Measurements from ENCODE around the gene IRAK1.

DNA sequence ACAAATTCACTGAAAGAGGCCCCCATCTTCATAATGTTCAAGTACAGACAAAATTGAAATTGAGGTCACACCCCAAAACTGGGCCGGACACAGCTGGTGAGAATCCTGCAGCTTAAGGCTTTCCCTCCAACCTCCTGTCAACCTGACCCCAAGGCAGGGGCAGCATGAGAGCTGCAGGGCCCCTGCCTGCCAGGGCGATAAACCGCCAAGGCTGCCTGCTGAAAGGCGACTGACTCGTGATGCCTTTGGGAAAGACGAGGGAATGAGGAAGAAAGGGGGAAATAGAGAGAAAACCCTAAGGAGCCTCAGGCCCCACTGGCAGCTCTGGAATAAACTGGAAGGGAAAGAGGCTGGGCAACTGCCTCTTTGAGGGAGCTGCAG lies 7.3 kb upstream of the IRAK1 start:
- TF ChIP-seq, protein P1, sequence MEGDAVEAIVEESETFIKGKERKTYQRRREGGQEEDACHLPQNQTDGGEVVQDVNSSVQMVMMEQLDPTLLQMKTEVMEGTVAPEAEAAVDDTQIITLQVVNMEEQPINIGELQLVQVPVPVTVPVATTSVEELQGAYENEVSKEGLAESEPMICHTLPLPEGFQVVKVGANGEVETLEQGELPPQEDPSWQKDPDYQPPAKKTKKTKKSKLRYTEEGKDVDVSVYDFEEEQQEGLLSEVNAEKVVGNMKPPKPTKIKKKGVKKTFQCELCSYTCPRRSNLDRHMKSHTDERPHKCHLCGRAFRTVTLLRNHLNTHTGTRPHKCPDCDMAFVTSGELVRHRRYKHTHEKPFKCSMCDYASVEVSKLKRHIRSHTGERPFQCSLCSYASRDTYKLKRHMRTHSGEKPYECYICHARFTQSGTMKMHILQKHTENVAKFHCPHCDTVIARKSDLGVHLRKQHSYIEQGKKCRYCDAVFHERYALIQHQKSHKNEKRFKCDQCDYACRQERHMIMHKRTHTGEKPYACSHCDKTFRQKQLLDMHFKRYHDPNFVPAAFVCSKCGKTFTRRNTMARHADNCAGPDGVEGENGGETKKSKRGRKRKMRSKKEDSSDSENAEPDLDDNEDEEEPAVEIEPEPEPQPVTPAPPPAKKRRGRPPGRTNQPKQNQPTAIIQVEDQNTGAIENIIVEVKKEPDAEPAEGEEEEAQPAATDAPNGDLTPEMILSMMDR (IDR thresholded peaks at IDR 0.05) = no peak
- TF ChIP-seq POLR2A (IDR thresholded peaks at IDR 0.05) = no peak

Measured in heart left ventricle (tissue), 13 donors.